Activated T-cell treated with anti-CD3 and anti-CD28 coated beads, Interleukin-2, amount 50 U/mL, for 24 hours (primary cell): ENCODE results near the gene FER.
"Not testable (repeated sequence)": the region's sequence is repeated elsewhere in the genome, so short reads cannot be mapped to it uniquely, and the experiment has no call there.

Experiments
- DNase-seq: peaks from one replicate; pipeline ENCODE4 v3.0.0-alpha.2; 2020
- H3K27ac Mint-ChIP-seq: 2 replicates; pipeline ENCODE4 v1.8.0; 2020; ENCODE audit warnings: mild to moderate bottlenecking, mixed read lengths
- H3K27me3 Mint-ChIP-seq: 2 replicates; pipeline ENCODE4 v1.8.0; 2020; ENCODE audit warnings: mixed read lengths
- H3K36me3 Mint-ChIP-seq: 2 replicates; pipeline ENCODE4 v1.8.0; 2020; ENCODE audit warnings: low read depth, mixed read lengths
- H3K4me1 Mint-ChIP-seq: 2 replicates; pipeline ENCODE4 v1.8.0; 2020; ENCODE audit warnings: low read depth, mixed read lengths
- H3K4me3 Mint-ChIP-seq: 2 replicates; pipeline ENCODE4 v1.8.0; 2020; ENCODE audit warnings: mild to moderate bottlenecking, moderate library complexity, mixed read lengths
- H3K9me3 Mint-ChIP-seq: 2 replicates; pipeline ENCODE4 v1.8.0; 2020; ENCODE audit warnings: mixed read lengths

Gene FER

DNA sequence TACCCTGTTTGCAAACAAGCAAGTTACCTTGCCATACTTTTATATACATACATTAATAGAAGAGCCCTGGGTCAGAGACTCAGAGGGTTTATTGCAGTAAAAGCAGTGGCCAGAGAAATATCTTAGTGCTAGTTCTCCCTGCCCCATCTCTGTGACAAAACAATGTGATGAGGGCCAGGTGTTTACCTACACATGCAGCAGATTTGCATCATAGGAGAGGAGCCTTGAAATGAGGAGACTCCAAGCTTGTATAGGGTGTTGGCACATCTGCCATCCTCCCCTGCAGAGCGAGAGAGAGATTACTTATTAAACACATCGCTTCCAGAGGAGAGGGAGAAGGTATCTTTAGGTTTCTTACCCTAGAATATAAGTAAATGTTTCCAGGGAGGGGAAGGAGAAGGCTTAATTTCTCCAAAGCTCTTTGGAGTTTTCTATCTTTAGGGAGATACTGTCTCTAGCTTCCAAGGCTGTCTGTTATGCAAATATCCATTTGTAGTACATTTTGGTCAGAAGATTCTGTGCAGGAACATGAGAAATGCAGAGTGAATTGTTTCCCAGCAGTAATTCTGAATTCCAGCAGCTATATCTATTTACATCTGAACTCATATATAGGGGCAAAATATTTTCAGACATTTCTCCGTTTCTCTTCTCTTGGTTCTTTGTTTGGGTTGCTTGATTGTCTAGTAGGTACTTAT lies 15.7 kb downstream of the FER start:
- H3K4me1 Mint-ChIP-seq: peaks cover 23% of the 10 kb centered on the region
- H3K4me3 Mint-ChIP-seq: no peak overlapping the region
- H3K27me3 Mint-ChIP-seq: no peaks in the 10 kb centered on the region
- DNase-seq: no peak
- no peaks in the 10 kb centered on the region for H3K36me3 Mint-ChIP-seq
- H3K27ac Mint-ChIP-seq: no peak overlapping the region
- no peaks in the 10 kb centered on the region for H3K9me3 Mint-ChIP-seq

DNA sequence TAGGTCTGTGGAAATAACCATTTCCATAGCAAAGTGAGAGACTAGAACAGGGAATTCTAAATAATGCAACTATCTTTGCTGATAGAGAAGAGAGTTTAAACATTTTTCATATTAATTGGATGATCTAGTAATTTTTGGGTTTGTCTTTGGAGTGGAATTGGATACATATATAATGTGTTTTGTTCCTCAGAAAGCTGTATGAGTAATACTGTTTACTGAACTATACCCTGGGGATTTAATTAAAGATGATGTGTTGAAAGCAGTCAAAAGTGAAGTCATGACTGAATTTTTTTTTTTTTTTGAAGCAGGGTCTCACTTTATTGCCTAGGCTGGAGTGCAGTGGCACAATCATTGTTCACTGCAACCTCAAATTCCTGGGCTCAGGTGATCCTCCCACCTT lies 17.9 kb downstream of the FER start:
- no peaks in the 10 kb centered on the region for H3K36me3 Mint-ChIP-seq
- H3K4me3 Mint-ChIP-seq: no peak overlapping the region
- DNase-seq: no peak
- H3K27me3 Mint-ChIP-seq: no peaks in the 10 kb centered on the region
- H3K27ac Mint-ChIP-seq: no peak overlapping the region
- H3K9me3 Mint-ChIP-seq: no peaks in the 10 kb centered on the region
- peaks cover 18% of the 10 kb centered on the region for H3K4me1 Mint-ChIP-seq

DNA sequence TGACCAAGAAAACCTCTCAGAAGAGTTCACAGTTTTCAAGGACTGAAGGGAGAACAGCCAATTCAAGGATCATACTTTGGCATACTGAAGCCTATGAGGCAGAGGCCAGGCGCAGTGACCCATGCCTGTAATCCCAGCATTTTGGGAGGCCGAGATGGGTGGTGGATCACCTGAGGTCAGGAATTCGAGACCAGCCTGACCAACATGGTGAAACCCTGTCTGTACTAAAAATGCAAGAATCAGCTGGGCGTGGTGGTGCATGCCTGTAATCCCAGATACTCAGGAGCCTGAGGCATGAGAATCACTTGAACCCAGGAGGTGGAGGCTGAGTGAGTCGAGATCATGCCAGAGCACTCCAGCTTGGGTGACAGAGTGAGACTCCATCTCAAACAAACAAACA lies 19.2 kb downstream of the FER start:
- not testable (repeated sequence) for H3K9me3 Mint-ChIP-seq, H3K36me3 Mint-ChIP-seq, H3K27me3 Mint-ChIP-seq, H3K27ac Mint-ChIP-seq, H3K4me3 Mint-ChIP-seq, DNase-seq
- H3K4me1 Mint-ChIP-seq: peaks cover 14% of the 10 kb centered on the region

DNA sequence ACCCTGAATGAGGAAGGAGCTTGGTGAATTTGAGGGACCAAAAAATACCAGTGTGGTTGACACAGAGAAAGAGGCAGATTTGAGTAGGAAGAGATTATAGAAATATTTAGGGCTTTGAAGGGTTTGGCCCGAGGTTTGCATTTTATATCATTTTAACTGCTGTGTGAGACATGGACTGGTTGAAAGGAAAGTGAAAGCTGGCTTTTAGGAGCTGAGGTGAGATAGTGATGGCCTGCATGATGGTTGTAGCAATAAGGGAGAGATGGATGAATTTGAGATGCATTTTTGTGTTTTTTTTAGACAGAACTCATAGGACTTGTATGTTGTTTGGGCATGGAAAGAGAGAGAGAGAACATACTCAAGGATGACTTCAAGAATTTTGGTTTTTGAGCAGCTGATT lies 21.7 kb downstream of the FER start:
- H3K4me1 Mint-ChIP-seq: peaks cover 9% of the 10 kb centered on the region

DNA sequence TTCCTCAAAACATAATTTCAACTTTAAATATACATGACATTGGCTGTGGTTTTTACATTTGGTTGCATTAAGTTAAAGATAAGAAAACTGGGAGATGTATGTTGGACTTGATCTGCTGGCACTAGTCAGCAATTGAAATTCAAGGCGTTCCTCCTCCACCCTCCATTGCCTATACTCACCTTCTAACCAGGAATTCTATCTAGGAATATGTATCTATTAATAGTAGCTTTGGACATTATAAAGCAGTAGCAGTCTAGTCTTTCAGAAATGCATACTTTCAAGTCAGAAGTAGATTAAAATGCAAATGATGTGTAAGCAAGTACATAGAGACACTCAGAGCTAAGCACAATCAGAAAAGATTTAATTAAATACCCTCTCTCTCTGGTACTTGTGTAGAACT lies 24.9 kb downstream of the FER start:
- H3K4me3 Mint-ChIP-seq: no peak overlapping the region
- DNase-seq: no peak
- H3K36me3 Mint-ChIP-seq: peaks cover 22% of the 10 kb centered on the region
- H3K27ac Mint-ChIP-seq: no peak overlapping the region
- H3K27me3 Mint-ChIP-seq: no peaks in the 10 kb centered on the region
- peaks cover 9% of the 10 kb centered on the region for H3K4me1 Mint-ChIP-seq
- H3K9me3 Mint-ChIP-seq: peaks cover 12% of the 10 kb centered on the region

More for the DNA sequence above, 21.7 kb downstream of the FER start:
- no peaks in the 10 kb centered on the region for H3K27me3 Mint-ChIP-seq
- DNase-seq: no peak
- H3K36me3 Mint-ChIP-seq: peaks cover 12% of the 10 kb centered on the region
- H3K4me3 Mint-ChIP-seq: no peak overlapping the region
- H3K9me3 Mint-ChIP-seq: peaks cover 8% of the 10 kb centered on the region
- no peak overlapping the region for H3K27ac Mint-ChIP-seq

DNA sequence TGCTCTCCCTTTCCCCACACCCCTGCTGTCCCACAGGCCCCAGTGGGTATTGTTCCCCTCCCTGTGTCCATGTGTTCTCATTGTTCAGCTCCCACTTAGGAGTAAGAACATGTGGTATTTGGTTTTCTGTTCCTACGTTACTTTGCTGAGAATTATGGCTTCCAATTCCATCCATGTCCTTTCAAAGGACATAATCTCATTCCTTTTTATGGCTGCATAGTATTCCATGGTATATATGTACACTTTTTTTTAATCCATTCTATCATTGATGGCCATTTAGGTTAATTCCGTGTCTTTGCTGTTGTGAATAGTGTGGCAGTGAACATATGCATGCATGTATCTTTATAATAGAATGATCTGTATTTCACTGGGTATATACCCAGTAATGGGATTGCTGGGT lies 25.6 kb downstream of the FER start:
- Mint-ChIP-seq H3K27ac (no peak overlapping the region), H3K27me3 (no peaks in the 10 kb centered on the region), H3K4me3 (no peak overlapping the region), H3K4me1 (peaks cover 9% of the 10 kb centered on the region), H3K36me3 (peaks cover 22% of the 10 kb centered on the region), H3K9me3 (peaks cover 12% of the 10 kb centered on the region)
- no peak for DNase-seq

DNA sequence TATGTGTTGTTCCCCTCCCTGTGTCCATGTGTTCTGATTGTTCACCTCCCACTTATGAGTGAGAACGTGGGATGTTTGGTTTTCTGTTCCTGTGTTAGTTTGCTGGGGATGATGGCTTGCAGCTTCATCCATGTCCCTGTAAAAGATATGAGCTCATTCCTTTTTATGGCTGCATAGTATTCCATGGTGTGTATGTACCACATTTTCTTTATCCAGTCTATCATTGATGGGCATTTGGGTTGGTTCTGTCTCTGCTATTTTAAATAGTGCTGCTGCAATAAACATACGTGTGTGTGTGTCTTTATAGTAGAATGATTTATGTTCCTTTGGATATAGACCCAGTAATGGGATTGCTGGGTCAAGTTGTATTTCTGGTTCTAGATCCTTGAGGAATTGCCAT lies 26.4 kb downstream of the FER start:
- H3K4me1 Mint-ChIP-seq, H3K27ac Mint-ChIP-seq, H3K4me3 Mint-ChIP-seq, DNase-seq, H3K27me3 Mint-ChIP-seq: not testable (repeated sequence)
- Mint-ChIP-seq H3K9me3 (peaks cover 12% of the 10 kb centered on the region), H3K36me3 (peaks cover 22% of the 10 kb centered on the region)

DNA sequence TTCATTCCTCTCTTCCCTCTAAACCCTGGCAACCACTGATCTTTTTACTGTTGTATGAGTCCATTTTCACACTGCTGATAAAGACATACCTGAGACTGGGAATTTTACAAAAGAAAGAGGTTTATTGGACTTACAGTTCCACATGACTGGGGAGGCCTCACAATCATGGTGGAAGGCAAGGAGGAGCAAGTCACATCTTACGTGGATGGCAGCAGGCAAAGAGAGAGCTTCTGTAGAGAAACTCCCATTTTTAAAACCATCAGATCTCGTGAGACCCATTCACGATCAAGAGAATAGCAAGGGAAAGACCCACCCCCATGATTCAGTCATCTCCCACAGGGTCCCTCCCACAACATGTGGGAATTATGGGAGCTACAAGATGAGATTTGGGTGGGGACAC lies 29.9 kb downstream of the FER start:
- Mint-ChIP-seq H3K4me1 (peaks cover 10% of the 10 kb centered on the region), H3K36me3 (peaks cover 22% of the 10 kb centered on the region)
- not testable (repeated sequence) for H3K4me3 Mint-ChIP-seq

DNA sequence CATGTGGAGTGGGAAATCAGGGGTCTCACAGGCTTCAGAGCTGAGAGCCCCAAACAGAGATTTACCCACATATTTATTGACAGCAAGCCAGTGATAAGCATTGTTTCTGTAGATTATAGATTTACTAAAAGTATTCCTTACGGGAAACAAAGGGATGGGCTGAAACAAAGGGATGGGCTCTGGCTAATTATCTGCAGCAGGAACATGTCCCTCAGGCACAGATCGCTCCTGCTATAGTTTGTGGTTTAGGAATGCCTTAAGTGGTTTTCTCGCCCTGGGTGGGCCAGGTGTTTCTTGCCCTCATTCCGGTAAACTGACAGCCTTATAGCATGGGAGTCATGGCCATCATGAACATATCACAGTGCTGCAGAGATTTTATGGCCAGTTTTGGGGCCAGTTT lies 36.9 kb downstream of the FER start:
- H3K9me3 Mint-ChIP-seq, H3K27ac Mint-ChIP-seq, H3K27me3 Mint-ChIP-seq, H3K4me3 Mint-ChIP-seq, DNase-seq: not testable (repeated sequence)
- Mint-ChIP-seq H3K4me1 (peaks cover 16% of the 10 kb centered on the region), H3K36me3 (peaks cover 19% of the 10 kb centered on the region)

More for the DNA sequence above, 29.9 kb downstream of the FER start:
- H3K27me3 Mint-ChIP-seq, DNase-seq, H3K27ac Mint-ChIP-seq: not testable (repeated sequence)
- H3K9me3 Mint-ChIP-seq: peaks cover 12% of the 10 kb centered on the region

DNA sequence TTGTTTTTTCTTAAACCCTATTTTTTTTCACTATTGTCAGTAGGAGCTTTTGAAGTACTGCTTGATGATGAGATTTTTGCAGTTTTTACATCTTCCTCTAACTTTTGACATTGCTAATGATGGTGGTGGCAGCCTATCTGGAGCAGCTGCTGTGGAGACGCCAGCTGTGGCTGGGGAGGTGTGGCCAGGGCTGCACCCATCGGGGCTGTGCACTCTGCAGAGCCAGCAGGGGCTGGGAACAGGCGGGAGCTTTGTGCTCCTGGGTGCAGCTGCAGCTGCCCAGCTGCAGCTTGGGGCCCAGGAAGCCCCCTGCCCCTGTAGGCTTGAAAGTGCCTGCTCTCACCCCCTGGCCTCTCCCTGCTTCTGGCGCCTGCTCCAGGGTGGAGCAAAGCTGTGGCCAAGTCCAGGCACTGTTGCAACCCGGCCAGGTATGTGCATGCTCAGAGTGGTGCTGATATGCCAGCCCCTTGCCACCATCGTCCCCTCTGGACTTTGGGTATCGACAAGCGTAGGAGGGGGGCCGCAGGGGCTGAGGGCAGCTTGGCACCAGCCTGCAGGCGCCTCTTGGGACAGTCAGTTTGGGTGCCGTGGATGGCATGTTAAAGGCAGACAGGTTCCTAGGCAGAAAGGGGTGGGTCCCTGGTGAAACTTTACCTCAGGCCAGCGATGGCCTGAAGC lies 39.2 kb downstream of the FER start:
- Mint-ChIP-seq H3K36me3 (peaks cover 21% of the 10 kb centered on the region), H3K27ac (no peak overlapping the region), H3K4me1 (peaks cover 13% of the 10 kb centered on the region), H3K4me3 (no peak overlapping the region), H3K27me3 (no peaks in the 10 kb centered on the region), H3K9me3 (peaks cover 10% of the 10 kb centered on the region)
- no peak for DNase-seq

DNA sequence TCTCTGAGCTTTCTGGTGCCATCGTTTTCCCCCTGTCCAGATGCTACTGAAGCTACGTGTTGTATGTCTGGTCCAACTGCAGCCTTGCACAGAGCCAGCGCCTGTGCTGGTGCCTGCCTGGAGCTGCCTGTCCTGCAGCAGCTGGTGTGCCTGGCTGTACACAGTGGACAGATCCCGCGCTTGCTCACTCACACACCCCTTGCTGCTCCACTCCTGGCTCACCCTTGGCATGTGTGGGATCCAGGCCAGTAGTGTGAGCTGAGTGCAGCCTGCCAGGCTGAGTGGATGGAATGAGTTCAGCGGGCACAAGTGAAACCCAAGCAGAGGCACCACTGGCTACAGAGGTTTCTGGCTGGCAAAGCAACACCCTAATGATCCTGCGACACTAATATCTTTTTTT lies 40.4 kb downstream of the FER start:
- no peak overlapping the region for H3K27ac Mint-ChIP-seq

DNA sequence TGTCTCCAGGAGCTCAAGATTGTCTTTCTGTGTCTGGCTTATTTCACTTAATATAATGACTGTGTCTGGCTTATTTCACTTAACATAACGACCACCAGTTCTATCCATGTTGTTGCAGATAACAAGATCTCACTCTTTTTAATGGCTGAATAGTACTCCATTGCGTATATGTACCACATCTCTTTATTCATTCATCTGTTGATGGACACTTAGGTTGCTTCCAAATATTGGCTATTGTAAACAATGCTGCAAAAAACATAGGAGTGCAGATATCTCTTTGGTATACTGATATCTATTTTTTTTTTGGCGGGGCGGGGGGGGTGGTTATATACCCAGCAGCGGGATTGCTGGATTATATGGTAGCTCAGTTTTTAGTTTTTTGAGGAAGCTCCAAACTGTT lies 45.5 kb downstream of the FER start:
- Mint-ChIP-seq H3K9me3 (peaks cover 9% of the 10 kb centered on the region), H3K4me1 (peaks cover 8% of the 10 kb centered on the region), H3K27me3 (no peaks in the 10 kb centered on the region), H3K4me3 (no peak overlapping the region), H3K36me3 (peaks cover 11% of the 10 kb centered on the region), H3K27ac (no peak overlapping the region)
- DNase-seq: no peak

More for the DNA sequence above, 40.4 kb downstream of the FER start:
- peaks cover 12% of the 10 kb centered on the region for H3K4me1 Mint-ChIP-seq
- peaks cover 11% of the 10 kb centered on the region for H3K9me3 Mint-ChIP-seq
- no peaks in the 10 kb centered on the region for H3K27me3 Mint-ChIP-seq
- H3K4me3 Mint-ChIP-seq: no peak overlapping the region
- peaks cover 21% of the 10 kb centered on the region for H3K36me3 Mint-ChIP-seq
- no peak for DNase-seq

DNA sequence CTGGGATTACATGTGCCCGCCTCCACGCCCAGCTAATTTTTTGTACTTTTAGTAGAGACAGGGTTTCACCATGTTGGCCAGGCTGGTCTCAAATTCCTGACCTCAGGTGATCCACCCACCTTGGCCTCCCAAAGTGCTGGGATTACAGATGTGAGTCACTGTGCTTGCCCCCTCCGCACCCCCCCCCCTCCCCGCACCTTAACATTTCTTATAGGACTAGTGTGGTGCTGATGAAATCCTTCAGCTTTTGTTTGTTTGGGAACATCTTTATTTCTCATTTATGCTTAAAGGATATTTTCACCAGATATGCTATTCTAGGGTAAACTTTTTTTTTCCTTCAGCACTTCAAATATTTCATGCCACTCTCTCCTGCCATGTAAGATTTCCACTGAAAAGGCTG lies 46.7 kb downstream of the FER start:
- H3K4me1 Mint-ChIP-seq, DNase-seq, H3K27me3 Mint-ChIP-seq, H3K4me3 Mint-ChIP-seq, H3K9me3 Mint-ChIP-seq: not testable (repeated sequence)
- Mint-ChIP-seq H3K36me3 (peaks cover 18% of the 10 kb centered on the region), H3K27ac (peak overlapping the region; percentile 44)

DNA sequence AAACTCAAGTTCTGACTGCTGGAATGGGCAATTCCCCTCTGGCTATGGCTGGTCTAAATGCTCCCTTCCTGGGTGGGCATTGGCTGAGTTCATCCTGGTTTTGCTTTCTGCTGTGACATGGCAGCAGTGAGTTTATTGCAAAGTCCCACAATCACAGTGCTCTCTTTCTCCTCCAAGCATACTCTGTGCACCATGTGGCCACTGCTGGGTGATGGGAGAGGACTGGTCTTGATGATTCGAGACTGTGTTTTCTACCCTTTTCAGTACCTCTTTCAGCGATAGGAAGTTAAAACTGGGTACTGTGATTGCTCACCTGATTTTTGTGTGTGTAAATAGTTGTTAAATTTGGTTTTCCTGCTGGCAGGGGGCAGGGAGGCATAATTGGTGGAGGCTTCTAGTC lies 49.7 kb downstream of the FER start:
- H3K27me3 Mint-ChIP-seq: no peaks in the 10 kb centered on the region
- H3K36me3 Mint-ChIP-seq: peaks cover 36% of the 10 kb centered on the region
- no peak overlapping the region for H3K4me3 Mint-ChIP-seq
- peaks cover 9% of the 10 kb centered on the region for H3K4me1 Mint-ChIP-seq
- H3K27ac Mint-ChIP-seq: no peak overlapping the region
- H3K9me3 Mint-ChIP-seq: peaks cover 9% of the 10 kb centered on the region
- DNase-seq: no peak

DNA sequence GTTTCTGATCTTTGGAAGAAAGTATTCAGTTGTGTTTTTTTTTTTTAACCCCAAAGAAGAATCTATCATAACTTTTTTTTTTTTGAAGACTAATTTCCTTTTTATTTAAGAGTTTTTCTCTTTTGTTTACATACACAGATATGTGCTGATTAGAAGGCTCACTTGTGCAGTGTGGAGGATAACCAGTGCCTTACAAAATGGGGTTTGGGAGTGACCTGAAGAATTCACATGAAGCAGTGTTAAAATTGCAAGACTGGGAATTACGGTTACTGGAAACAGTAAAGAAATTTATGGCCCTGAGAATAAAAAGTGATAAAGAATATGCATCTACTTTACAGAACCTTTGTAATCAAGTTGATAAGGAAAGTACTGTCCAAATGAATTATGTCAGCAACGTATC lies 50.3 kb downstream of the FER start:
- peaks cover 41% of the 10 kb centered on the region for H3K36me3 Mint-ChIP-seq
- H3K4me3 Mint-ChIP-seq: no peak overlapping the region
- no peaks in the 10 kb centered on the region for H3K27me3 Mint-ChIP-seq
- H3K4me1 Mint-ChIP-seq: peaks cover 11% of the 10 kb centered on the region
- no peak overlapping the region for H3K27ac Mint-ChIP-seq
- peaks cover 11% of the 10 kb centered on the region for H3K9me3 Mint-ChIP-seq
- no peak for DNase-seq
